ENCODE results near the gene HACL1. TPM values are rescaled to one million over a fixed set of nuclear protein-coding genes. Genes with fewer than 3 reads are reported as not detected.

Gene HACL1
- total RNA-seq, 1 experiment from 2014 or later = 20.5 TPM

GRCh38 chr3:15531346-15531745 lies 70.0 kb downstream of the HACL1 start:
- Histone ChIP-seq H3K9me2 (ENCODE audit: insufficient read depth) (no peaks in the 10 kb centered on the region), H3K9ac (ENCODE audit: low read length) (no peak overlapping the region), H2AFZ (ENCODE audit: low read depth, low read length, poor library complexity, severe bottlenecking) (no peak overlapping the region), H3K4me3 (replicated peaks in 1 of 2; ENCODE audit: low read depth in 1 of 2, low read length in 2 of 2) (no peak overlapping the region), H3K27me3 (ENCODE audit: insufficient read depth, low read length) (no peaks in the 10 kb centered on the region), H3K27ac (ENCODE audit: low read depth, low read length) (no peak overlapping the region), H4K20me1 (ENCODE audit: insufficient read depth) (no peaks in the 10 kb centered on the region), H3K36me3 (ENCODE audit: control insufficient read depth in 1 of 2, insufficient read depth in 2 of 2, low read length in 2 of 2) (no peaks in the 10 kb centered on the region), H3K79me2 (ENCODE audit: insufficient read depth, low read length) (no peaks in the 10 kb centered on the region), H3K9me3 (ENCODE audit: control insufficient read depth in 1 of 2, insufficient read depth in 1 of 2, low read depth in 1 of 2, low read length in 2 of 2) (no peaks in the 10 kb centered on the region), H3K4me1 (ENCODE audit: control insufficient read depth in 1 of 2, insufficient read depth in 2 of 2, low read length in 2 of 2) (no peaks in the 10 kb centered on the region), H3K4me2 (ENCODE audit: low read length) (no peak overlapping the region)
- ATAC-seq = no peak
- RAD21 ChIA-PET (ENCODE audit: low non-redundant PET in 1 of 2, low total read pairs in 2 of 2, uncharacterized antibody in 2 of 2, unreplicated experiment in 2 of 2) = no interaction called here
- POLR2A ChIA-PET = no interaction called here
- BruUV-seq (replicated peaks) = no TSS peak
- intact Hi-C loops (cut with micrococcal nuclease) = no loop called here
- no peak for TF ChIP-seq CBX3 (IDR thresholded peaks at IDR 0.05; ENCODE audit: low read depth)
- TF ChIP-seq TCF7L2 (IDR thresholded peaks at IDR 0.05; ENCODE audit: borderline replicate concordance, extremely low read depth, insufficient read depth, insufficient read length) = no peak
- no peak for TF ChIP-seq MAX (IDR thresholded peaks at IDR 0.05)
- CTCF ChIA-PET = no interaction called here
- no peak for DNase-seq (ENCODE audit: low read depth, low spot score)

- ATAC-seq (no peak), DNase-seq (ENCODE audit: low read depth, low spot score) (no peak)
- POLR2A ChIA-PET = no interaction called here
- Histone ChIP-seq H2AFZ (ENCODE audit: low read depth, low read length, poor library complexity, severe bottlenecking) (no peak overlapping the region), H3K36me3 (ENCODE audit: control insufficient read depth in 1 of 2, insufficient read depth in 2 of 2, low read length in 2 of 2) (no peaks in the 10 kb centered on the region), H3K27me3 (ENCODE audit: insufficient read depth, low read length) (no peaks in the 10 kb centered on the region), H3K9me3 (ENCODE audit: control insufficient read depth in 1 of 2, insufficient read depth in 1 of 2, low read depth in 1 of 2, low read length in 2 of 2) (no peaks in the 10 kb centered on the region), H3K4me1 (ENCODE audit: control insufficient read depth in 1 of 2, insufficient read depth in 2 of 2, low read length in 2 of 2) (no peaks in the 10 kb centered on the region), H3K79me2 (ENCODE audit: insufficient read depth, low read length) (no peaks in the 10 kb centered on the region), H3K4me2 (ENCODE audit: low read length) (no peak overlapping the region), H3K4me3 (replicated peaks in 1 of 2; ENCODE audit: low read depth in 1 of 2, low read length in 2 of 2) (no peak overlapping the region), H3K9me2 (ENCODE audit: insufficient read depth) (no peaks in the 10 kb centered on the region), H3K27ac (ENCODE audit: low read depth, low read length) (no peak overlapping the region), H3K9ac (ENCODE audit: low read length) (no peak overlapping the region), H4K20me1 (ENCODE audit: insufficient read depth) (no peaks in the 10 kb centered on the region)
- TF ChIP-seq ZFX (IDR thresholded peaks at IDR 0.05) = no peak
- TF ChIP-seq EZH2phosphoT487 (IDR thresholded peaks at IDR 0.05; ENCODE audit: borderline replicate concordance) = no peak
- no peak for TF ChIP-seq SIN3A (IDR thresholded peaks at IDR 0.05; ENCODE audit: low read depth)
- no TSS peak for BruUV-seq (replicated peaks)
- RAD21 ChIA-PET (ENCODE audit: low non-redundant PET in 1 of 2, low total read pairs in 2 of 2, uncharacterized antibody in 2 of 2, unreplicated experiment in 2 of 2) = no interaction called here
- CTCF ChIA-PET = no interaction called here
- intact Hi-C loops (cut with micrococcal nuclease) = no loop called here
These were observed 72.4 kb downstream of the HACL1 start for GRCh38 chr3:15528854-15529537.
